ENCODE data around the gene SLC45A1.

- TF ChIP-seq, protein P1, sequence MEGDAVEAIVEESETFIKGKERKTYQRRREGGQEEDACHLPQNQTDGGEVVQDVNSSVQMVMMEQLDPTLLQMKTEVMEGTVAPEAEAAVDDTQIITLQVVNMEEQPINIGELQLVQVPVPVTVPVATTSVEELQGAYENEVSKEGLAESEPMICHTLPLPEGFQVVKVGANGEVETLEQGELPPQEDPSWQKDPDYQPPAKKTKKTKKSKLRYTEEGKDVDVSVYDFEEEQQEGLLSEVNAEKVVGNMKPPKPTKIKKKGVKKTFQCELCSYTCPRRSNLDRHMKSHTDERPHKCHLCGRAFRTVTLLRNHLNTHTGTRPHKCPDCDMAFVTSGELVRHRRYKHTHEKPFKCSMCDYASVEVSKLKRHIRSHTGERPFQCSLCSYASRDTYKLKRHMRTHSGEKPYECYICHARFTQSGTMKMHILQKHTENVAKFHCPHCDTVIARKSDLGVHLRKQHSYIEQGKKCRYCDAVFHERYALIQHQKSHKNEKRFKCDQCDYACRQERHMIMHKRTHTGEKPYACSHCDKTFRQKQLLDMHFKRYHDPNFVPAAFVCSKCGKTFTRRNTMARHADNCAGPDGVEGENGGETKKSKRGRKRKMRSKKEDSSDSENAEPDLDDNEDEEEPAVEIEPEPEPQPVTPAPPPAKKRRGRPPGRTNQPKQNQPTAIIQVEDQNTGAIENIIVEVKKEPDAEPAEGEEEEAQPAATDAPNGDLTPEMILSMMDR (IDR thresholded peaks at IDR 0.05): no peak
- TF ChIP-seq POLR2A (IDR thresholded peaks at IDR 0.05): no peak
These were observed 23.7 kb upstream of the SLC45A1 start for GRCh38 chr1:8294170-8294697.

Data from uterus (tissue), 2 donors.